Astrocyte of the cerebellum (primary cell): ENCODE results near the gene ADCYAP1R1.

Experiments
- DNase-seq: peaks from one replicate; pipeline ENCODE4 v3.0.0-alpha.2; 2011; ENCODE audit warnings: low read depth
- H3K4me3 ChIP-seq: 2 replicates; pipeline ENCODE4 v1.5.1; 2011; ENCODE audit warnings: mild to moderate bottlenecking, low read depth, low read length, moderate library complexity
- CTCF ChIP-seq: IDR thresholded peaks from 2 replicates; pipeline ENCODE4 v1.5.1; 2012; ENCODE audit warnings: low read length, low read depth, moderate library complexity, mild to moderate bottlenecking; ENCODE audit errors: missing control alignments
- in situ Hi-C: cut with HindIII; loops from 2 replicates; pipeline ENCODE4 v1.10.0; 2017; ENCODE audit warnings: low sequenced_read_pairs

Gene ADCYAP1R1

GRCh38 chr7:31114593-31115343 lies 62.7 kb downstream of the ADCYAP1R1 start:
- in situ Hi-C loops = loop anchor here (25.0 kb wide), 2 partner anchors 127 to 327 kb away; no protein-coding TSS in a partner anchor
- peak; percentile 20 for TF ChIP-seq CTCF
- no peak overlapping the region for H3K4me3 ChIP-seq
- peak; percentile 46 for DNase-seq

- in situ Hi-C loops = loop anchor here (25.0 kb wide), 2 partner anchors 129 to 329 kb away; no protein-coding TSS in a partner anchor
- no peak for TF ChIP-seq CTCF
- DNase-seq = no peak
Measured at GRCh38 chr7:31116615-31117014, 64.5 kb downstream of the ADCYAP1R1 start.

GRCh38 chr7:31119249-31119648 lies 67.1 kb downstream of the ADCYAP1R1 start:
- in situ Hi-C loops = loop anchor here (25.0 kb wide), 2 partner anchors 132 to 332 kb away; no protein-coding TSS in a partner anchor
- TF ChIP-seq CTCF = no peak
- no peak for DNase-seq
- no peak overlapping the region for H3K4me3 ChIP-seq

More at GRCh38 chr7:31116615-31117014, 64.5 kb downstream of the ADCYAP1R1 start:
- no peak overlapping the region for H3K4me3 ChIP-seq

GRCh38 chr7:31120800-31121513 lies 68.8 kb downstream of the ADCYAP1R1 start:
- in situ Hi-C loops = loop anchor here (25.0 kb wide), 2 partner anchors 134 to 334 kb away; no protein-coding TSS in a partner anchor
- TF ChIP-seq CTCF = no peak
- DNase-seq = no peak
- H3K4me3 ChIP-seq = no peak overlapping the region

- in situ Hi-C loops = loop anchor here (25.0 kb wide), 2 partner anchors 134 to 334 kb away; no protein-coding TSS in a partner anchor
- no peak overlapping the region for H3K4me3 ChIP-seq
- TF ChIP-seq CTCF = no peak
- no peak for DNase-seq
Measured at GRCh38 chr7:31121601-31122000, 69.5 kb downstream of the ADCYAP1R1 start.

- peak; percentile 83 for DNase-seq
- TF ChIP-seq CTCF = peak; percentile 87
- no peak overlapping the region for H3K4me3 ChIP-seq
- in situ Hi-C loops = loop anchor here (25.0 kb wide), 2 partner anchors 135 to 335 kb away; no protein-coding TSS in a partner anchor
Measured at GRCh38 chr7:31122649-31123058, 70.5 kb downstream of the ADCYAP1R1 start.
